GM23248 (cell line): ENCODE results near the gene CTTNBP2. TPM values are rescaled to one million over a fixed set of nuclear protein-coding genes. Genes with fewer than 3 reads are reported as not detected.

Experiments used
- DNase-seq: peaks from one replicate; pipeline ENCODE4 v3.0.0-alpha.2; 2015
- H2AFZ ChIP-seq: fragments of 200-600 bp; sonication (generic); 2 replicates; pipeline ENCODE4 v1.6.1; 2016; ENCODE audit warnings: antibody characterized with exemption
- H3F3A ChIP-seq: fragments of 200-600 bp; sonication (generic); 2 replicates; pipeline ENCODE4 v1.6.1; 2016; ENCODE audit warnings: mild to moderate bottlenecking, antibody characterized with exemption, mixed run types; ENCODE audit not compliant: insufficient read depth
- H3K27ac ChIP-seq: fragments of 200-600 bp; sonication (generic); 2 replicates; pipeline ENCODE4 v1.5.1; 2016; ENCODE audit warnings: mild to moderate bottlenecking
- H3K27me3 ChIP-seq: fragments of 200-600 bp; sonication (generic); replicated peaks from 2 replicates; pipeline ENCODE4 v1.6.1; 2016; ENCODE audit warnings: mild to moderate bottlenecking; ENCODE audit not compliant: insufficient read depth
- H3K36me3 ChIP-seq: fragments of 200-600 bp; sonication (generic); 2 replicates; pipeline ENCODE4 v1.6.1; 2016; ENCODE audit warnings: low read depth, mild to moderate bottlenecking
- H3K4me1 ChIP-seq: fragments of 200-600 bp; sonication (generic); 2 replicates; pipeline ENCODE4 v1.6.1; 2016; ENCODE audit warnings: mild to moderate bottlenecking; ENCODE audit not compliant: insufficient read depth
- H3K4me2 ChIP-seq: fragments of 200-600 bp; sonication (generic); one replicate; pipeline ENCODE4 v1.6.1; 2016; ENCODE audit warnings: mild to moderate bottlenecking; ENCODE audit not compliant: unreplicated experiment
- H3K4me3 ChIP-seq: fragments of 200-600 bp; sonication (generic); 2 replicates; pipeline ENCODE4 v1.5.1; 2016; ENCODE audit warnings: mild to moderate bottlenecking
- H3K79me2 ChIP-seq: fragments of 200-600 bp; sonication (generic); 2 replicates; pipeline ENCODE4 v1.6.1; 2016; ENCODE audit warnings: mild to moderate bottlenecking; ENCODE audit not compliant: insufficient read depth
- H3K9ac ChIP-seq: fragments of 200-600 bp; sonication (generic); 2 replicates; pipeline ENCODE4 v1.6.1; 2016; ENCODE audit warnings: mild to moderate bottlenecking
- H3K9me2 ChIP-seq: fragments of 200-600 bp; sonication (generic); 2 replicates; pipeline ENCODE4 v1.6.1; 2016; ENCODE audit warnings: mixed run types, mild to moderate bottlenecking, moderate library complexity; ENCODE audit not compliant: insufficient read depth
- H3K9me3 ChIP-seq: fragments of 200-600 bp; sonication (generic); one replicate; pipeline ENCODE4 v1.6.1; 2017; ENCODE audit warnings: low read depth
- H4K20me1 ChIP-seq: fragments of 200-600 bp; sonication (generic); 2 replicates; pipeline ENCODE4 v1.6.0; 2016; ENCODE audit not compliant: insufficient read depth
- EZH2 ChIP-seq: fragments of 200-600 bp; sonication (generic); IDR thresholded peaks from 2 replicates; pipeline ENCODE4 v1.6.1; 2018; ENCODE audit warnings: antibody characterized with exemption, mild to moderate bottlenecking; ENCODE audit not compliant: insufficient read depth, poor library complexity, severe bottlenecking
- EZH2phosphoT487 ChIP-seq: fragments of 200-600 bp; sonication (generic); IDR thresholded peaks from 2 replicates; pipeline ENCODE4 v1.6.1; 2018; ENCODE audit warnings: antibody characterized with exemption, moderate library complexity, mild to moderate bottlenecking, low read depth; ENCODE audit not compliant: insufficient read depth
- WGBS, 2 experiments: methylation state at CpG; one replicate each; pipeline ENCODE4 v1.1.6; 2015 to 2017; ENCODE audit warnings: low lambda C conversion rate in 2 of 2, low coverage in 1 of 2; ENCODE audit errors: missing lambda C conversion rate in 2 of 2; 5-methylcytosine and 5-hydroxymethylcytosine counted together
- in situ Hi-C: fragments of 300-500 bp; cut with MboI; formaldehyde crosslinking; loops from 2 replicates; pipeline ENCODE4 v1.15.0; 2020
- polyA plus RNA-seq: library from polyadenylated mRNA; unstranded; fragments of >200 nt; fragmentation: Nextera tagmentation; extraction: Ambion mirVana; gene quantifications from 2 replicates; pipeline ENCODE4 v1.2.1, GENCODE V29; 2016
- total RNA-seq: library from RNA; depleted of rRNA; stranded (reverse); fragments of >200 nt; shearing (Covaris generic); gene quantifications from 2 replicates; pipeline ENCODE4 v1.2.3, GENCODE V29; 2014

CTTNBP2 gene
- total and polyA plus RNA-seq, 2 experiments from 2014 or later = not detected

- Histone ChIP-seq H4K20me1 (no peaks in the 10 kb centered on the region), H3K9ac (no peak overlapping the region), H3K36me3 (no peaks in the 10 kb centered on the region), H3K27me3 (no peaks in the 10 kb centered on the region), H3K27ac (no peak overlapping the region), H2AFZ (no peak overlapping the region), H3K4me2 (no peak overlapping the region), H3F3A (no peaks in the 10 kb centered on the region), H3K4me1 (no peaks in the 10 kb centered on the region), H3K4me3 (no peak overlapping the region), H3K9me2 (no peaks in the 10 kb centered on the region), H3K79me2 (no peaks in the 10 kb centered on the region), H3K9me3 (no peaks in the 10 kb centered on the region)
- TF ChIP-seq EZH2 (no peak), EZH2phosphoT487 (no peak)
- in situ Hi-C loops = no loop called here
- WGBS, 2 experiments = 30 to 37% methylated on average over 5 of the region's 5 CpGs
- no peak for DNase-seq
These were observed 42.8 kb downstream of the CTTNBP2 start for GRCh38 chr7:117830422-117830954.

- H3K27me3 ChIP-seq = no peaks in the 10 kb centered on the region
- no peak overlapping the region for H3K9ac ChIP-seq
- no peaks in the 10 kb centered on the region for H3F3A ChIP-seq
- no peaks in the 10 kb centered on the region for H4K20me1 ChIP-seq
- in situ Hi-C loops = no loop called here
- H3K4me1 ChIP-seq = no peaks in the 10 kb centered on the region
- H3K27ac ChIP-seq = no peak overlapping the region
- H3K79me2 ChIP-seq = no peaks in the 10 kb centered on the region
- DNase-seq = no peak
- no peak overlapping the region for H2AFZ ChIP-seq
- H3K36me3 ChIP-seq = no peaks in the 10 kb centered on the region
- no peaks in the 10 kb centered on the region for H3K9me3 ChIP-seq
- no peak overlapping the region for H3K4me2 ChIP-seq
- H3K4me3 ChIP-seq = no peak overlapping the region
- TF ChIP-seq EZH2phosphoT487 (no peak), EZH2 (no peak)
- H3K9me2 ChIP-seq = no peaks in the 10 kb centered on the region
- 4 to 11% methylated on average over 1 of the region's 1 CpG for WGBS, 2 experiments
These were observed 43.7 kb downstream of the CTTNBP2 start for GRCh38 chr7:117829450-117830117.

DNA sequence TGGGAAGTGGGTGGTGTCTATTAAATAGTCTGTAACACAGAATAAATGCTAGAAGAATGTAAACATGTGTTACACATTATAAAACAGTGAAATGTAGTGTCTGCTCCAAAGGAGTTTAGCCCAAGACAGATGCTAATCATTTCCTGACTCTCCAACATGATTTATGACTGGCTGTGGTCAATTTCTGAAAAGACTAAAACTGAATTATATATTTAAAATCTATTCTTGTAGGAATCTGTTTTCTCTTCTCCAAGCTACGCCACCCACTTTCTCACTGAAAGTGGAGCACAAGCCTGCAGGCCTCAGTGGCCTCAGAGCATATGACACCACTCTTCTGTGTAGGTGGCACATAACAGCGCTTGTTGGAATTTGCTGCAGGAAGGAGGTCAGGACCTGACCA is 44.4 kb downstream of the CTTNBP2 start:
- H3K27ac ChIP-seq = no peak overlapping the region
- TF ChIP-seq EZH2 = no peak
- no peak for TF ChIP-seq EZH2phosphoT487
- H3K4me3 ChIP-seq = no peak overlapping the region
- DNase-seq = no peak
- H3K79me2 ChIP-seq = no peaks in the 10 kb centered on the region
- H3K9me3 ChIP-seq = no peaks in the 10 kb centered on the region
- no peaks in the 10 kb centered on the region for H3K27me3 ChIP-seq
- no peak overlapping the region for H2AFZ ChIP-seq
- H3K9me2 ChIP-seq = no peaks in the 10 kb centered on the region
- H3F3A ChIP-seq = no peaks in the 10 kb centered on the region
- 2 to 3% methylated on average over 2 of the region's 2 CpGs for WGBS, 2 experiments
- H3K4me2 ChIP-seq = no peak overlapping the region
- no peak overlapping the region for H3K9ac ChIP-seq
- no peaks in the 10 kb centered on the region for H3K4me1 ChIP-seq
- no peaks in the 10 kb centered on the region for H3K36me3 ChIP-seq
- no peaks in the 10 kb centered on the region for H4K20me1 ChIP-seq
- in situ Hi-C loops = no loop called here

DNA sequence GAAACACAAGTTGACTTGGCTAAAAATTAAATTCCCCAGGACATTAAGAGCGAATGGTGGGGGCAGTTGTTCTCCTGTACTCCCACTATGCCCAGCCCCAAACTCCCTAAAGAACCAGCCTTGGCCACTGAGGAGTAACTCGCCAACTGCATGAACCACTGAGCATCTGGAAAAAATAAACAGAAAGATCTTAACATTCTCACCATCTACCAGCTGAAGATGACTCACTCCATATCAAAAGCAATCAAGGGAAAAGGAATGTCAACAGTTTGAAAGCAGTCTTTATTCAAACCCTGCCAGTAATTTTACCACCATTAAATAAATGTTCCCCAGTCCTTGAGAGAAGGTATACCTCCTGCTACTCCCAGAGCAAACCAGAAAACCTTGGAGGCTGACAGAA is 45.4 kb downstream of the CTTNBP2 start:
- Histone ChIP-seq H3K9me3 (no peaks in the 10 kb centered on the region), H3F3A (no peaks in the 10 kb centered on the region), H3K27me3 (no peaks in the 10 kb centered on the region), H3K9me2 (no peaks in the 10 kb centered on the region), H3K79me2 (no peaks in the 10 kb centered on the region), H3K4me1 (no peaks in the 10 kb centered on the region), H3K9ac (no peak overlapping the region), H3K4me3 (no peak overlapping the region), H2AFZ (no peak overlapping the region), H4K20me1 (no peaks in the 10 kb centered on the region), H3K4me2 (no peak overlapping the region), H3K36me3 (no peaks in the 10 kb centered on the region), H3K27ac (no peak overlapping the region)
- TF ChIP-seq EZH2phosphoT487 (no peak), EZH2 (no peak)
- WGBS, 2 experiments = 0% methylated on average over 2 of the region's 2 CpGs
- in situ Hi-C loops = no loop called here
- peak; percentile 6 for DNase-seq

GRCh38 chr7:117825132-117825531 is 48.1 kb downstream of the CTTNBP2 start:
- in situ Hi-C loops = no loop called here
- no peaks in the 10 kb centered on the region for H3K9me3 ChIP-seq

More at GRCh38 chr7:117825132-117825531, 48.1 kb downstream of the CTTNBP2 start:
- no peak overlapping the region for H3K27ac ChIP-seq
- H2AFZ ChIP-seq = no peak overlapping the region
- no peaks in the 10 kb centered on the region for H3F3A ChIP-seq
- no peaks in the 10 kb centered on the region for H4K20me1 ChIP-seq
- H3K4me3 ChIP-seq = no peak overlapping the region
- no peaks in the 10 kb centered on the region for H3K27me3 ChIP-seq
- H3K36me3 ChIP-seq = no peaks in the 10 kb centered on the region
- no peaks in the 10 kb centered on the region for H3K9me2 ChIP-seq
- 4 to 7% methylated on average over 2 of the region's 2 CpGs for WGBS, 2 experiments
- H3K4me1 ChIP-seq = no peaks in the 10 kb centered on the region
- peak; percentile 17 for DNase-seq
- H3K79me2 ChIP-seq = no peaks in the 10 kb centered on the region
- no peak overlapping the region for H3K9ac ChIP-seq
- TF ChIP-seq EZH2 = no peak
- TF ChIP-seq EZH2phosphoT487 = no peak
- H3K4me2 ChIP-seq = no peak overlapping the region
